ENCODE data around the gene PDE9A. TPM values are rescaled to one million over a fixed set of nuclear protein-coding genes. Genes with fewer than 3 reads are reported as not detected.

PDE9A gene
- total RNA-seq, 1 experiment from 2014 or later, result not detected

- no peak overlapping the region for H3K4me2 ChIP-seq (ENCODE audit: low read depth, low read length, poor library complexity, severe bottlenecking)
- no peaks in the 10 kb centered on the region for H4K20me1 ChIP-seq (ENCODE audit: insufficient read depth, low read depth, low read length)
- H3K36me3 ChIP-seq (ENCODE audit: insufficient read depth, low read length), result no peaks in the 10 kb centered on the region
- no peak overlapping the region for H3K9ac ChIP-seq (ENCODE audit: low read length)
- H3K4me3 ChIP-seq (ENCODE audit: low read length), result no peak overlapping the region
- no peaks in the 10 kb centered on the region for H3K9me2 ChIP-seq (replicated peaks; ENCODE audit: insufficient read depth, low read length)
- DNase-seq, result no peak
- H3K79me2 ChIP-seq (ENCODE audit: low read length), result no peaks in the 10 kb centered on the region
- no peak overlapping the region for H2AFZ ChIP-seq (ENCODE audit: low read length)
- H3K27me3 ChIP-seq (ENCODE audit: low read length), result no peaks in the 10 kb centered on the region
- no peaks in the 10 kb centered on the region for H3K9me3 ChIP-seq (ENCODE audit: low read length)
- H3K27ac ChIP-seq (ENCODE audit: low read length), result no peak overlapping the region
- H3K4me1 ChIP-seq (ENCODE audit: low read length), result no peaks in the 10 kb centered on the region
Measured at GRCh38 chr21:42766739-42767560, 113.5 kb downstream of the PDE9A start.

- DNase-seq, result no peak
- Histone ChIP-seq H3K4me1 (ENCODE audit: low read length) (no peaks in the 10 kb centered on the region), H4K20me1 (ENCODE audit: insufficient read depth, low read depth, low read length) (no peaks in the 10 kb centered on the region), H3K79me2 (ENCODE audit: low read length) (no peaks in the 10 kb centered on the region), H2AFZ (ENCODE audit: low read length) (no peak overlapping the region), H3K36me3 (ENCODE audit: insufficient read depth, low read length) (no peaks in the 10 kb centered on the region), H3K4me3 (ENCODE audit: low read length) (no peak overlapping the region), H3K9ac (ENCODE audit: low read length) (no peak overlapping the region), H3K27me3 (ENCODE audit: low read length) (no peaks in the 10 kb centered on the region), H3K9me3 (ENCODE audit: low read length) (no peaks in the 10 kb centered on the region), H3K27ac (ENCODE audit: low read length) (no peak overlapping the region), H3K4me2 (ENCODE audit: low read depth, low read length, poor library complexity, severe bottlenecking) (no peak overlapping the region), H3K9me2 (replicated peaks; ENCODE audit: insufficient read depth, low read length) (no peaks in the 10 kb centered on the region)
Measured at GRCh38 chr21:42767561-42767835, 114.1 kb downstream of the PDE9A start.

GRCh38 chr21:42768324-42769121, 115.1 kb downstream of the PDE9A start:
- Histone ChIP-seq H3K27ac (ENCODE audit: low read length) (no peak overlapping the region), H3K4me1 (ENCODE audit: low read length) (no peaks in the 10 kb centered on the region), H3K36me3 (ENCODE audit: insufficient read depth, low read length) (no peaks in the 10 kb centered on the region), H3K27me3 (ENCODE audit: low read length) (no peaks in the 10 kb centered on the region), H3K4me2 (ENCODE audit: low read depth, low read length, poor library complexity, severe bottlenecking) (no peak overlapping the region), H4K20me1 (ENCODE audit: insufficient read depth, low read depth, low read length) (no peaks in the 10 kb centered on the region), H2AFZ (ENCODE audit: low read length) (no peak overlapping the region), H3K9me3 (ENCODE audit: low read length) (no peaks in the 10 kb centered on the region), H3K9me2 (replicated peaks; ENCODE audit: insufficient read depth, low read length) (no peaks in the 10 kb centered on the region), H3K4me3 (ENCODE audit: low read length) (no peak overlapping the region), H3K9ac (ENCODE audit: low read length) (no peak overlapping the region), H3K79me2 (ENCODE audit: low read length) (no peaks in the 10 kb centered on the region)
- no peak for DNase-seq

- Histone ChIP-seq H3K9ac (ENCODE audit: low read length) (no peak overlapping the region), H3K4me2 (ENCODE audit: low read depth, low read length, poor library complexity, severe bottlenecking) (no peak overlapping the region), H3K4me1 (ENCODE audit: low read length) (no peaks in the 10 kb centered on the region), H3K27ac (ENCODE audit: low read length) (no peak overlapping the region), H3K9me2 (replicated peaks; ENCODE audit: insufficient read depth, low read length) (no peaks in the 10 kb centered on the region), H3K36me3 (ENCODE audit: insufficient read depth, low read length) (no peaks in the 10 kb centered on the region), H4K20me1 (ENCODE audit: insufficient read depth, low read depth, low read length) (no peaks in the 10 kb centered on the region), H3K4me3 (ENCODE audit: low read length) (no peak overlapping the region), H3K9me3 (ENCODE audit: low read length) (no peaks in the 10 kb centered on the region), H2AFZ (ENCODE audit: low read length) (no peak overlapping the region), H3K79me2 (ENCODE audit: low read length) (no peaks in the 10 kb centered on the region), H3K27me3 (ENCODE audit: low read length) (no peaks in the 10 kb centered on the region)
- DNase-seq, result no peak
Measured at GRCh38 chr21:42769183-42769819, 115.9 kb downstream of the PDE9A start.

- H3K9me3 ChIP-seq (ENCODE audit: low read length), result no peaks in the 10 kb centered on the region
- no peak overlapping the region for H3K9ac ChIP-seq (ENCODE audit: low read length)
- H2AFZ ChIP-seq (ENCODE audit: low read length), result no peak overlapping the region
- H3K27ac ChIP-seq (ENCODE audit: low read length), result no peak overlapping the region
- H3K9me2 ChIP-seq (replicated peaks; ENCODE audit: insufficient read depth, low read length), result no peaks in the 10 kb centered on the region
- H4K20me1 ChIP-seq (ENCODE audit: insufficient read depth, low read depth, low read length), result no peaks in the 10 kb centered on the region
- H3K79me2 ChIP-seq (ENCODE audit: low read length), result no peaks in the 10 kb centered on the region
- no peak overlapping the region for H3K4me2 ChIP-seq (ENCODE audit: low read depth, low read length, poor library complexity, severe bottlenecking)
- no peak for DNase-seq
- H3K4me3 ChIP-seq (ENCODE audit: low read length), result no peak overlapping the region
- H3K36me3 ChIP-seq (ENCODE audit: insufficient read depth, low read length), result no peaks in the 10 kb centered on the region
- no peaks in the 10 kb centered on the region for H3K27me3 ChIP-seq (ENCODE audit: low read length)
- no peaks in the 10 kb centered on the region for H3K4me1 ChIP-seq (ENCODE audit: low read length)
Measured at GRCh38 chr21:42769820-42770716, 116.6 kb downstream of the PDE9A start.

- no peak overlapping the region for H3K9ac ChIP-seq (ENCODE audit: low read length)
- no peaks in the 10 kb centered on the region for H3K9me3 ChIP-seq (ENCODE audit: low read length)
- H3K79me2 ChIP-seq (ENCODE audit: low read length), result no peaks in the 10 kb centered on the region
- H3K4me1 ChIP-seq (ENCODE audit: low read length), result no peaks in the 10 kb centered on the region
- no peaks in the 10 kb centered on the region for H3K27me3 ChIP-seq (ENCODE audit: low read length)
- no peak overlapping the region for H3K4me2 ChIP-seq (ENCODE audit: low read depth, low read length, poor library complexity, severe bottlenecking)
- no peaks in the 10 kb centered on the region for H3K9me2 ChIP-seq (replicated peaks; ENCODE audit: insufficient read depth, low read length)
- no peaks in the 10 kb centered on the region for H4K20me1 ChIP-seq (ENCODE audit: insufficient read depth, low read depth, low read length)
- H3K4me3 ChIP-seq (ENCODE audit: low read length), result no peak overlapping the region
- no peaks in the 10 kb centered on the region for H3K36me3 ChIP-seq (ENCODE audit: insufficient read depth, low read length)
- DNase-seq, result no peak
- no peak overlapping the region for H2AFZ ChIP-seq (ENCODE audit: low read length)
- H3K27ac ChIP-seq (ENCODE audit: low read length), result no peak overlapping the region
Measured at GRCh38 chr21:42770717-42771502, 117.5 kb downstream of the PDE9A start.

GRCh38 chr21:42771503-42771805, 118.0 kb downstream of the PDE9A start:
- Histone ChIP-seq H3K27me3 (ENCODE audit: low read length) (no peaks in the 10 kb centered on the region), H3K4me1 (ENCODE audit: low read length) (no peaks in the 10 kb centered on the region), H4K20me1 (ENCODE audit: insufficient read depth, low read depth, low read length) (no peaks in the 10 kb centered on the region), H3K36me3 (ENCODE audit: insufficient read depth, low read length) (no peaks in the 10 kb centered on the region), H3K9me3 (ENCODE audit: low read length) (no peaks in the 10 kb centered on the region), H3K9me2 (replicated peaks; ENCODE audit: insufficient read depth, low read length) (no peaks in the 10 kb centered on the region), H3K4me2 (ENCODE audit: low read depth, low read length, poor library complexity, severe bottlenecking) (no peak overlapping the region), H3K9ac (ENCODE audit: low read length) (no peak overlapping the region), H3K27ac (ENCODE audit: low read length) (no peak overlapping the region), H2AFZ (ENCODE audit: low read length) (no peak overlapping the region), H3K4me3 (ENCODE audit: low read length) (no peak overlapping the region), H3K79me2 (ENCODE audit: low read length) (no peaks in the 10 kb centered on the region)
- no peak for DNase-seq
